Kidney (tissue), 14 donors: Measurements from ENCODE around the gene HSFX3. TPM values are rescaled to one million over a fixed set of nuclear protein-coding genes. Genes with fewer than 3 reads are reported as not detected.

Experiments
- DNase-seq, 5 donors: peaks; one replicate each; pipeline ENCODE4 v3.0.0-alpha.2; 2013 to 2020
- FAIRE-seq: peaks from 2 replicates; lab custom pipeline; 2012; peaks lifted over from hg19 to GRCh38; lab: Jason Lieb, UNC
- H3K27ac ChIP-seq, 2 donors: one replicate each; pipeline ENCODE4 v1.7.0; 2013; ENCODE audit warnings: low read depth in 2 of 2, low read length in 2 of 2, inconsistent platforms in 1 of 2
- H3K27me3 ChIP-seq: one replicate; pipeline ENCODE4 v1.7.1; 2013; ENCODE audit warnings: low read length, inconsistent platforms; ENCODE audit not compliant: control insufficient read depth, insufficient read depth
- H3K36me3 ChIP-seq, 3 donors: one replicate each; pipeline versions ENCODE4 v1.7.0 to v1.7.1; 2013; ENCODE audit warnings: low read length in 3 of 3, control low read depth in 1 of 3, inconsistent platforms in 1 of 3; ENCODE audit not compliant: insufficient read depth in 3 of 3, control insufficient read depth in 2 of 3
- H3K4me1 ChIP-seq, 3 donors: one replicate each; pipeline versions ENCODE4 v1.7.0 to v1.7.1; 2013; ENCODE audit warnings: low read length in 3 of 3, inconsistent platforms in 1 of 3, low read depth in 1 of 3; ENCODE audit not compliant: control insufficient read depth in 2 of 3, insufficient read depth in 2 of 3
- H3K4me3 ChIP-seq, 3 donors: one replicate each; pipeline versions ENCODE4 v1.7.0 to v1.8.1; 2013; ENCODE audit warnings: low read length in 3 of 3, control low read depth in 1 of 3, inconsistent platforms in 1 of 3
- H3K9ac ChIP-seq, 3 donors: one replicate each; pipeline versions ENCODE4 v1.7.0 to v1.7.1; 2013; ENCODE audit warnings: low read length in 3 of 3, control low read depth in 1 of 3, inconsistent platforms in 1 of 3
- H3K9me3 ChIP-seq, 3 donors: one replicate each; pipeline versions ENCODE4 v1.7.0 to v1.7.1; 2013; ENCODE audit warnings: low read length in 3 of 3, control low read depth in 1 of 3, inconsistent platforms in 1 of 3; ENCODE audit not compliant: control insufficient read depth in 2 of 3, insufficient read depth in 1 of 3
- CTCF ChIP-seq: IDR thresholded peaks from 3 replicates; pipeline ENCODE4 v1.5.1; 2012; ENCODE audit warnings: mild to moderate bottlenecking, moderate library complexity, borderline replicate concordance; ENCODE audit not compliant: insufficient read depth; ENCODE audit errors: extremely low read depth
- intact Hi-C: fragments of 100-400 bp; cut with DNase I; formaldehyde crosslinking; loops from one replicate; pipeline ENCODE4 v1.11.1; 2022
- polyA plus RNA-seq: library from polyadenylated mRNA; stranded (reverse); fragments of 350-450 nt; fragmentation: Illumina TruSeq; extraction: RNeasy Lipid Tissue Mini Kit (QIAGEN cat#74804); gene quantifications from one replicate; pipeline ENCODE4 v1.2.3, GENCODE V29; 2014; ENCODE audit warnings: low read depth, low replicate concordance; ENCODE audit not compliant: insufficient read depth
- total RNA-seq: library from RNA; stranded (reverse); fragmentation: NEBNext Ultra II Directional; extraction: Animal tissue kit (Norgen Biotek cat#: 25700); gene quantifications from one replicate; pipeline ENCODE4 v1.2.1, GENCODE V29; 2021
- donor health status: control.
- donor health status: control.
- donor health status: control.
- donor health status: control.
- donor health status: control.
- donor health status: DM: yes; HTN: yes; CAD: no.
- donor health status: Normal renal cell carcinoma (clear cell type).

Gene HSFX3
- total and polyA plus RNA-seq, 2 donors from 2014 or later: not detected

GRCh38 chrX:149508467-149508866, 41.3 kb downstream of the HSFX3 start:
- TF ChIP-seq CTCF: no peak
- no peak for FAIRE-seq
- Histone ChIP-seq H3K36me3 (no peaks in the 10 kb centered on the region), H3K27me3 (no peaks in the 10 kb centered on the region), H3K4me3 (no peak overlapping the region), H3K9ac (no peak overlapping the region), H3K9me3 (no peaks in the 10 kb centered on the region), H3K27ac (no peak overlapping the region), H3K4me1 (peaks cover 0 to 4% (median 0%) of the 10 kb centered on the region in 3 donors)
- intact Hi-C loops: no loop called here
- no peak for DNase-seq

- Histone ChIP-seq H3K36me3 (peaks cover 0 to 10% (median 4%) of the 10 kb centered on the region in 3 donors), H3K9me3 (no peaks in the 10 kb centered on the region), H3K27ac (no peak overlapping the region), H3K9ac (no peak overlapping the region), H3K4me1 (peaks cover 0 to 4% (median 0%) of the 10 kb centered on the region in 3 donors), H3K4me3 (no peak overlapping the region), H3K27me3 (no peaks in the 10 kb centered on the region)
- FAIRE-seq (no peak), DNase-seq (no peak)
- intact Hi-C loops: no loop called here
- no peak for TF ChIP-seq CTCF
Observed at GRCh38 chrX:149506349-149506748, 43.4 kb downstream of the HSFX3 start.

- peaks cover 0 to 17% (median 4%) of the 10 kb centered on the region in 3 donors for H3K36me3 ChIP-seq
- H3K9ac ChIP-seq: peak overlapping the region in 1 of 3 donors; percentile 40
- DNase-seq (no peak), FAIRE-seq (no peak)
- peak overlapping the region in 1 of 2 donors; percentile 48 for H3K27ac ChIP-seq
- no peaks in the 10 kb centered on the region for H3K9me3 ChIP-seq
- no peak for TF ChIP-seq CTCF
- peaks cover 0 to 4% (median 0%) of the 10 kb centered on the region in 3 donors for H3K4me1 ChIP-seq
- H3K27me3 ChIP-seq: no peaks in the 10 kb centered on the region
- intact Hi-C loops: no loop called here
- peak overlapping the region in 2 of 3 donors; percentile 13 to 87 for H3K4me3 ChIP-seq
Observed at GRCh38 chrX:149505671-149506070, 44.1 kb downstream of the HSFX3 start.
